Common myeloid progenitor, CD34-positive (primary cell): ENCODE measurements around the gene TNRC6C.

Source experiments
- CTCF ChIA-PET: fragments of 350-600 bp; sonication (Branson Sonifier 250); formaldehyde crosslinking; loops from one replicate; lab custom pipeline; 2021; ENCODE audit warnings: antibody characterized with exemption; lab: Charles Lee
- POLR2A ChIA-PET: fragments of 350-600 bp; sonication (Branson Sonifier 250); formaldehyde crosslinking; loops from one replicate; lab custom pipeline; 2021; ENCODE audit warnings: antibody characterized with exemption; lab: Charles Lee
- DNase-seq, 3 donors: peaks; one replicate each; pipeline versions ENCODE4 v3.0.0 to v3.0.0-alpha.2; 2013
- H3K27ac ChIP-seq, 2 experiments: 1 replicate in 1 of 2; 2 replicates in 1 of 2; pipeline ENCODE4 v1.7.0; 2013; ENCODE audit warnings: inconsistent platforms in 2 of 2, low read length in 2 of 2, mild to moderate bottlenecking in 2 of 2, low read depth in 1 of 2, moderate library complexity in 1 of 2; ENCODE audit not compliant: severe bottlenecking in 2 of 2, insufficient read depth in 1 of 2, poor library complexity in 1 of 2
- H3K27me3 ChIP-seq, 5 experiments: replicated peaks in 2 of 5; 1 replicate in 3 of 5; 2 replicates in 2 of 5; pipeline versions ENCODE4 v1.6.1 to v1.7.0; 2013; ENCODE audit warnings: low read length in 4 of 5, mild to moderate bottlenecking in 2 of 5, moderate library complexity in 2 of 5, inconsistent platforms in 1 of 5; ENCODE audit not compliant: insufficient read depth in 5 of 5, control insufficient read depth in 4 of 5
- H3K36me3 ChIP-seq, 4 experiments: 1 replicate in 2 of 4; 2 replicates in 2 of 4; pipeline versions ENCODE4 v1.6.1 to v1.7.0; 2013; ENCODE audit warnings: low read length in 3 of 4, control low read depth in 1 of 4, mild to moderate bottlenecking in 1 of 4; ENCODE audit not compliant: control insufficient read depth in 4 of 4, insufficient read depth in 4 of 4
- H3K4me1 ChIP-seq, 4 experiments: 1 replicate in 3 of 4; 2 replicates in 1 of 4; pipeline versions ENCODE4 v1.6.1 to v1.7.1; 2013; ENCODE audit warnings: low read length in 3 of 4, mild to moderate bottlenecking in 3 of 4, control low read depth in 1 of 4, inconsistent platforms in 1 of 4, moderate library complexity in 1 of 4; ENCODE audit not compliant: control insufficient read depth in 4 of 4, insufficient read depth in 4 of 4; ENCODE audit errors: control extremely low read depth in 1 of 4
- H3K4me3 ChIP-seq, 7 experiments: 1 replicate in 4 of 7; 2 replicates in 3 of 7; pipeline versions ENCODE4 v1.5.1 to v1.7.0; 2013; ENCODE audit warnings: mild to moderate bottlenecking in 7 of 7, low read length in 6 of 7, moderate library complexity in 6 of 7, inconsistent platforms in 2 of 7, low read depth in 2 of 7, control low read depth in 1 of 7; ENCODE audit not compliant: insufficient read depth in 4 of 7, control insufficient read depth in 1 of 7; ENCODE audit errors: extremely low read depth in 1 of 7
- H3K9me3 ChIP-seq, 5 experiments: 1 replicate in 4 of 5; 2 replicates in 1 of 5; pipeline versions ENCODE4 v1.6.1 to v1.7.1; 2013; ENCODE audit warnings: low read length in 4 of 5, mild to moderate bottlenecking in 2 of 5, inconsistent platforms in 1 of 5, low read depth in 1 of 5, moderate library complexity in 1 of 5; ENCODE audit not compliant: control insufficient read depth in 4 of 5, insufficient read depth in 2 of 5; ENCODE audit errors: control extremely low read depth in 1 of 5
- WGBS: methylation state at CpG from one replicate; pipeline ENCODE4 v1.1.5; 2013; ENCODE audit not compliant: insufficient coverage; 5-methylcytosine and 5-hydroxymethylcytosine counted together

Gene TNRC6C

GRCh38 chr17:78117027-78117981, 158.8 kb downstream of the TNRC6C start:
- ChIA-PET POLR2A (no interaction called here), CTCF (interaction anchor here (0.8 to 9.4 kb wide), 11 partner anchors 9 to 305 kb away, joined by 3 to 122 read pairs (median 4); partner anchors contain the start of genes TMC6 and TMC8)
- Histone ChIP-seq H3K27ac (no peak overlapping the region), H3K4me1 (peaks cover 0 to 34% (median 26%) of the 10 kb centered on the region in 4 experiments), H3K9me3 (no peaks in the 10 kb centered on the region), H3K27me3 (no peaks in the 10 kb centered on the region), H3K36me3 (peaks cover 0 to 76% (median 39%) of the 10 kb centered on the region in 4 experiments), H3K4me3 (peak overlapping the region in 2 of 7 experiments; percentile 4 to 23)
- DNase-seq: peak in 2 of 3 donors; percentile 41 to 43
- 62% methylated on average over 35 of the region's 41 CpGs for WGBS

- Histone ChIP-seq H3K9me3 (no peaks in the 10 kb centered on the region), H3K27me3 (no peaks in the 10 kb centered on the region), H3K36me3 (peaks cover 0 to 77% (median 39%) of the 10 kb centered on the region in 4 experiments), H3K27ac (no peak overlapping the region), H3K4me1 (peaks cover 0 to 44% (median 35%) of the 10 kb centered on the region in 4 experiments), H3K4me3 (no peak overlapping the region)
- POLR2A ChIA-PET: interaction anchor here (3.0 kb wide), 1 partner anchor 12 kb away, joined by 11 read pairs; the partner anchor contains the start of gene TMC8
- WGBS: 95% methylated on average over 13 of the region's 14 CpGs
- no peak for DNase-seq
- CTCF ChIA-PET: interaction anchor here (1.7 to 4.4 kb wide), 3 partner anchors 11 to 65 kb away, joined by 6 to 52 read pairs (median 7); partner anchors contain the start of gene TMC8
Measured at GRCh38 chr17:78118801-78119241, 160.3 kb downstream of the TNRC6C start.

GRCh38 chr17:78120537-78120936, 162.0 kb downstream of the TNRC6C start:
- Histone ChIP-seq H3K27me3 (no peaks in the 10 kb centered on the region), H3K4me3 (no peak overlapping the region), H3K4me1 (peaks cover 0 to 61% (median 52%) of the 10 kb centered on the region in 4 experiments), H3K36me3 (peaks cover 2 to 80% (median 34%) of the 10 kb centered on the region in 4 experiments), H3K27ac (no peak overlapping the region), H3K9me3 (no peaks in the 10 kb centered on the region)
- 95% methylated on average over 12 of the region's 13 CpGs for WGBS
- ChIA-PET CTCF (interaction anchor here (1.2 to 4.4 kb wide), 4 partner anchors 15 to 130 kb away, joined by 3 to 52 read pairs (median 10); partner anchors contain the start of gene TK1), POLR2A (interaction anchor here (3.0 kb wide), 1 partner anchor 10 kb away, joined by 11 read pairs; the partner anchor contains the start of gene TMC8)
- no peak for DNase-seq

GRCh38 chr17:78120971-78121800, 162.7 kb downstream of the TNRC6C start:
- no peak overlapping the region for H3K27ac ChIP-seq
- ChIA-PET CTCF (interaction anchor here (1.2 to 4.4 kb wide), 4 partner anchors 14 to 130 kb away, joined by 3 to 52 read pairs (median 10); partner anchors contain the start of gene TK1), POLR2A (interaction anchor here (3.0 kb wide), 1 partner anchor 10 kb away, joined by 11 read pairs; the partner anchor contains the start of gene TMC8)
- WGBS: 19% methylated on average over 30 of the region's 35 CpGs
- peaks cover 2 to 85% (median 36%) of the 10 kb centered on the region in 4 experiments for H3K36me3 ChIP-seq
- peak overlapping the region in 4 of 7 experiments; percentile 28 to 59 (median 46) for H3K4me3 ChIP-seq
- peaks cover 0 to 67% (median 59%) of the 10 kb centered on the region in 4 experiments for H3K4me1 ChIP-seq
- DNase-seq: peak in 2 of 3 donors; percentile 47 to 49
- no peaks in the 10 kb centered on the region for H3K9me3 ChIP-seq
- H3K27me3 ChIP-seq: no peaks in the 10 kb centered on the region

- peak overlapping the region in 4 of 7 experiments; percentile 28 to 59 (median 46) for H3K4me3 ChIP-seq
- peaks cover 0 to 73% (median 65%) of the 10 kb centered on the region in 4 experiments for H3K4me1 ChIP-seq
- ChIA-PET CTCF (interaction anchor here (0.6 to 4.4 kb wide), 5 partner anchors 8 to 56 kb away, joined by 3 to 52 read pairs (median 5); no protein-coding TSS in a partner anchor), POLR2A (no interaction called here)
- H3K27me3 ChIP-seq: no peaks in the 10 kb centered on the region
- peaks cover 2 to 83% (median 36%) of the 10 kb centered on the region in 4 experiments for H3K36me3 ChIP-seq
- H3K9me3 ChIP-seq: no peaks in the 10 kb centered on the region
- DNase-seq: no peak
- 65% methylated on average over 8 of the region's 11 CpGs for WGBS
- H3K27ac ChIP-seq: no peak overlapping the region
Measured at GRCh38 chr17:78121801-78122215, 163.3 kb downstream of the TNRC6C start.

GRCh38 chr17:78122216-78122930, 163.9 kb downstream of the TNRC6C start:
- Histone ChIP-seq H3K27me3 (no peaks in the 10 kb centered on the region), H3K4me1 (peaks cover 0 to 77% (median 69%) of the 10 kb centered on the region in 4 experiments), H3K27ac (no peak overlapping the region), H3K36me3 (peaks cover 2 to 78% (median 33%) of the 10 kb centered on the region in 4 experiments), H3K4me3 (peak overlapping the region in 2 of 7 experiments; percentile 50 to 59), H3K9me3 (no peaks in the 10 kb centered on the region)
- 85% methylated on average over 23 of the region's 23 CpGs for WGBS
- peak in 2 of 3 donors; percentile 68 to 69 for DNase-seq
- ChIA-PET POLR2A (no interaction called here), CTCF (interaction anchor here (0.6 to 4.4 kb wide), 5 partner anchors 9 to 58 kb away, joined by 3 to 52 read pairs (median 4); no protein-coding TSS in a partner anchor)
